Thymus (tissue), 11 donors: ENCODE measurements around the gene ANKS4B. TPM values are rescaled to one million over a fixed set of nuclear protein-coding genes. Genes with fewer than 3 reads are reported as not detected.

Experiments
- DNase-seq, 9 donors: peaks; one replicate each; pipeline ENCODE4 v3.0.0-alpha.2; 2013; ENCODE audit warnings: low spot score in 9 of 9, low read depth in 6 of 9, missing footprints in 1 of 9
- H3K27ac ChIP-seq, 2 donors: one replicate each; pipeline ENCODE4 v1.5.1; 2013; ENCODE audit warnings: control low read depth in 1 of 2, low read depth in 1 of 2, low read length in 1 of 2, mild to moderate bottlenecking in 1 of 2, moderate library complexity in 1 of 2
- H3K27me3 ChIP-seq, 2 donors: one replicate each; pipeline ENCODE4 v1.5.1; 2013; ENCODE audit warnings: low read length in 1 of 2; ENCODE audit not compliant: control insufficient read depth in 2 of 2, insufficient read depth in 1 of 2
- H3K36me3 ChIP-seq, 2 donors: one replicate each; pipeline ENCODE4 v1.5.1; 2013; ENCODE audit warnings: low read length in 1 of 2, mild to moderate bottlenecking in 1 of 2, moderate library complexity in 1 of 2; ENCODE audit not compliant: control insufficient read depth in 2 of 2, insufficient read depth in 2 of 2
- H3K4me1 ChIP-seq, 2 donors: one replicate each; pipeline ENCODE4 v1.5.1; 2013; ENCODE audit warnings: low read length in 2 of 2; ENCODE audit not compliant: control insufficient read depth in 2 of 2, insufficient read depth in 2 of 2
- H3K4me3 ChIP-seq, 2 donors: one replicate each; pipeline ENCODE4 v1.5.1; 2013; ENCODE audit warnings: low read length in 2 of 2, control low read depth in 1 of 2, mild to moderate bottlenecking in 1 of 2
- H3K9me3 ChIP-seq, 2 donors: one replicate each; pipeline ENCODE4 v1.5.1; 2013; ENCODE audit warnings: low read length in 1 of 2, mild to moderate bottlenecking in 1 of 2; ENCODE audit not compliant: control insufficient read depth in 2 of 2, insufficient read depth in 1 of 2
- WGBS: extraction: QIAGEN DNeasy Blood & Tissue Kit; methylation state at CpG from one replicate; pipeline ENCODE4 v1.1.7; 2013; 5-methylcytosine and 5-hydroxymethylcytosine counted together
- polyA plus RNA-seq: library from polyadenylated mRNA; stranded (reverse); fragments of 200-250 nt; gene quantifications from one replicate; pipeline ENCODE4 v1.2.3, GENCODE V29; 2013
- total RNA-seq: library from RNA; stranded (reverse); fragments of 120-200 nt; gene quantifications from one replicate; pipeline ENCODE4 v1.2.4, GENCODE V29; 2013
- donor health status: healthy.

ANKS4B gene
- total and polyA plus RNA-seq, 2 donors, result under 0.01 to 0.02 TPM

- Histone ChIP-seq H3K36me3 (no peaks in the 10 kb centered on the region), H3K4me1 (peaks cover 0 to 3% of the 10 kb centered on the region in 2 donors), H3K27ac (peak overlapping the region in 1 of 2 donors; percentile 67), H3K4me3 (peak overlapping the region; percentile 57 to 59), H3K27me3 (peaks cover 0 to 3% of the 10 kb centered on the region in 2 donors), H3K9me3 (no peaks in the 10 kb centered on the region)
- under 1% methylated on average over 36 of the region's 36 CpGs for WGBS
- peak; percentile 43 to 84 (median 68) for DNase-seq
Measured at GRCh38 chr16:21300309-21301167, 67.0 kb downstream of the ANKS4B start.

- DNase-seq, result peak in 8 of 9 donors; percentile 54 to 83 (median 65)
- H3K27ac ChIP-seq, result peak overlapping the region in 1 of 2 donors; percentile 67
- peak overlapping the region; percentile 57 to 59 for H3K4me3 ChIP-seq
- no peaks in the 10 kb centered on the region for H3K9me3 ChIP-seq
- H3K4me1 ChIP-seq, result peaks cover 0 to 3% of the 10 kb centered on the region in 2 donors
- H3K27me3 ChIP-seq, result peaks cover 0 to 3% of the 10 kb centered on the region in 2 donors
- no peaks in the 10 kb centered on the region for H3K36me3 ChIP-seq
- under 1% methylated on average over 60 of the region's 60 CpGs for WGBS
Measured at GRCh38 chr16:21301168-21301894, 67.8 kb downstream of the ANKS4B start.

GRCh38 chr16:21301895-21302291, 68.4 kb downstream of the ANKS4B start:
- H3K4me1 ChIP-seq, result peaks cover 0 to 3% of the 10 kb centered on the region in 2 donors
- H3K27me3 ChIP-seq, result peaks cover 0 to 3% of the 10 kb centered on the region in 2 donors
- WGBS, result 2% methylated on average over 17 of the region's 17 CpGs
- H3K9me3 ChIP-seq, result no peaks in the 10 kb centered on the region
- peak overlapping the region; percentile 57 to 59 for H3K4me3 ChIP-seq
- no peak for DNase-seq
- H3K36me3 ChIP-seq, result no peaks in the 10 kb centered on the region
- H3K27ac ChIP-seq, result no peak overlapping the region

GRCh38 chr16:21302454-21302853, 69.0 kb downstream of the ANKS4B start:
- Histone ChIP-seq H3K36me3 (no peaks in the 10 kb centered on the region), H3K4me3 (no peak overlapping the region), H3K27me3 (peaks cover 0 to 3% of the 10 kb centered on the region in 2 donors), H3K9me3 (no peaks in the 10 kb centered on the region), H3K27ac (no peak overlapping the region), H3K4me1 (peaks cover 0 to 3% of the 10 kb centered on the region in 2 donors)
- 94% methylated on average over 3 of the region's 3 CpGs for WGBS
- DNase-seq, result no peak

- WGBS, result 94% methylated on average over 4 of the region's 4 CpGs
- Histone ChIP-seq H3K27ac (no peak overlapping the region), H3K36me3 (no peaks in the 10 kb centered on the region), H3K4me1 (peaks cover 0 to 3% of the 10 kb centered on the region in 2 donors), H3K27me3 (peaks cover 0 to 3% of the 10 kb centered on the region in 2 donors), H3K9me3 (no peaks in the 10 kb centered on the region), H3K4me3 (no peak overlapping the region)
- DNase-seq, result no peak
Measured at GRCh38 chr16:21302898-21303528, 69.5 kb downstream of the ANKS4B start.

Other genes with a start within 250 kb of the ANKS4B start
- gene DNAH3, start 82.9 kb upstream of the ANKS4B start, total RNA-seq, result 0.09 TPM
- 0.30 TPM for gene DNAH3, start 82.9 kb upstream of the ANKS4B start, polyA plus RNA-seq
- 9.7 TPM for gene LDAF1, start 75.0 kb upstream of the ANKS4B start, total RNA-seq
- 18.8 TPM for gene LDAF1, start 75.0 kb upstream of the ANKS4B start, polyA plus RNA-seq
- 0.05 TPM for gene ZP2, start 22.1 kb upstream of the ANKS4B start, total RNA-seq
- gene ZP2, start 22.1 kb upstream of the ANKS4B start, polyA plus RNA-seq, result 0.16 TPM
- gene CRYM, start 44.6 kb downstream of the ANKS4B start, total RNA-seq, result 0.33 TPM
- 0.87 TPM for gene CRYM, start 44.6 kb downstream of the ANKS4B start, polyA plus RNA-seq